Right lobe of liver (tissue), 4 donors: ENCODE measurements around the gene CD19.

Experiments
- POLR2A ChIP-seq: fragments of 450-650 bp; IDR thresholded peaks from one replicate; pipeline ENCODE4 v1.6.1; 2017; ENCODE audit warnings: antibody characterized with exemption, mild to moderate bottlenecking
- TF ChIP-seq, protein P1 (sequence below), 4 donors: fragments of 200-600 bp in 3 of 4; fragments of 450-650 bp in 1 of 4; IDR thresholded peaks; one replicate each; pipeline versions ENCODE4 v1.5.1 to v1.8.0; 2016 to 2022; ENCODE audit warnings: antibody characterized with exemption in 4 of 4, mild to moderate bottlenecking in 2 of 4
- donor health status: DM: no; HTN: no; CAD: no.
- donor health status: DM: no; HTN: no; CAD: no.
- donor health status: DM: no; HTN: yes; CAD: no.

DNA sequence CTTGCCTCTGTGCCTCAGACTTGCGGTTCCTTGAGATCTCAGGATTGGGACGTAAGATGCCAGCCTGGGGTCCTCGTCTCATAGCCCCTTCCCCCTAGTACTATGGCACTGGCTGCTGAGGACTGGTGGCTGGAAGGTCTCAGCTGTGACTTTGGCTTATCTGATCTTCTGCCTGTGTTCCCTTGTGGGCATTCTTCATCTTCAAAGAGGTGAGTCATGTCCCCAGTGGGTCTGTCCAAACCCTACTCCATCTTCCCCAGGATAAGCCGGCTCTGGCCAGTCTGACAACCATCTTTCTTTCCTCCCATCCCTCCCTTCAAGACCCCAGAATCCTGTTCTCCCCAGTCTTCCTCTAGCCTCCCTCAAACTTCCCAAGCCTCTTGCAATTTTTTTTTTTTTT, 3.6 kb downstream of the CD19 start:
- TF ChIP-seq, protein P1, sequence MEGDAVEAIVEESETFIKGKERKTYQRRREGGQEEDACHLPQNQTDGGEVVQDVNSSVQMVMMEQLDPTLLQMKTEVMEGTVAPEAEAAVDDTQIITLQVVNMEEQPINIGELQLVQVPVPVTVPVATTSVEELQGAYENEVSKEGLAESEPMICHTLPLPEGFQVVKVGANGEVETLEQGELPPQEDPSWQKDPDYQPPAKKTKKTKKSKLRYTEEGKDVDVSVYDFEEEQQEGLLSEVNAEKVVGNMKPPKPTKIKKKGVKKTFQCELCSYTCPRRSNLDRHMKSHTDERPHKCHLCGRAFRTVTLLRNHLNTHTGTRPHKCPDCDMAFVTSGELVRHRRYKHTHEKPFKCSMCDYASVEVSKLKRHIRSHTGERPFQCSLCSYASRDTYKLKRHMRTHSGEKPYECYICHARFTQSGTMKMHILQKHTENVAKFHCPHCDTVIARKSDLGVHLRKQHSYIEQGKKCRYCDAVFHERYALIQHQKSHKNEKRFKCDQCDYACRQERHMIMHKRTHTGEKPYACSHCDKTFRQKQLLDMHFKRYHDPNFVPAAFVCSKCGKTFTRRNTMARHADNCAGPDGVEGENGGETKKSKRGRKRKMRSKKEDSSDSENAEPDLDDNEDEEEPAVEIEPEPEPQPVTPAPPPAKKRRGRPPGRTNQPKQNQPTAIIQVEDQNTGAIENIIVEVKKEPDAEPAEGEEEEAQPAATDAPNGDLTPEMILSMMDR (IDR thresholded peaks at IDR 0.05) = no peak
- no peak for TF ChIP-seq POLR2A
